GM18526 (cell line): Measurements from ENCODE around the gene POC5.

Experiments
- POLR2A ChIP-seq: IDR thresholded peaks from 3 replicates; pipeline ENCODE4 v1.6.1; 2011; ENCODE audit not compliant: insufficient read length; ENCODE audit errors: extremely low read depth

POC5 gene

DNA sequence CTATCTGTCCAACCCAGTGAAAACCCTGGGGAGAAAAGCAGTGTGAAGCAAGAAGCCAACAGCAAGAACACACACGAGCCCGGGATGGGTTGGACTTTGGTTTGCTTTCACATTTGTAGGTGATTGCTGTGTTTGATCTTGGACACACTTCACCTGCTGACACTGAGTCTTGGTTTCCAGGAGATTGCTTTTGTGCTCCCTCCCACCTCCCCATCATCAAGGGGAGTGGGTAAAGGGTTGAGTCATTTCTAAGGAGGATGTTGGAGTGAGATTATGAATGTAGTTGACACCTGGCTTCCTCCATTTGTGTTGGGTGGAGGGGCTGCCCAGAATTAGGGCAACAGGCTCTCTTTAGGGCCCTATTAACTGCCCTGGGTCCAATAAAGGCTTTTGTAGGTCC is 68.5 kb downstream of the POC5 start:
- no peak for TF ChIP-seq POLR2A

DNA sequence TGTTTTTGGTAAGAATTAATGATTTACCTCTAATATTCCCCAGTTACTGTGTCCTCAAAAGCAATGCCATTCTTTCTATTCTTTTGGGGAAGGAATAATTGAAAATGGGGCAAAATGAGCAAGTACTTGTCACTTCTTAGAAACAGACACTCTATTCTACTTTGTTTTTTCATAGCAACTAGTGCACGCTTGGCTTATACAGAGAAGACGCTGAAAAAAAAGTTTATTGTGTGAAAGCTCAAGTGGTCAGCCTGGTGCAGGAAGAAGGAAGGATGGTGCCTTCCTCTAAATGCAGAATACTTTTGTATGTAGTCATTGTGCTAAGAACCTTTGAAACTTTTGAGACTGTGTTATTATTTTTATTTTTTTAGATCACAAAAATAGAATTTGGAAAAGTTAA is 76.4 kb downstream of the POC5 start:
- TF ChIP-seq POLR2A: no peak

DNA sequence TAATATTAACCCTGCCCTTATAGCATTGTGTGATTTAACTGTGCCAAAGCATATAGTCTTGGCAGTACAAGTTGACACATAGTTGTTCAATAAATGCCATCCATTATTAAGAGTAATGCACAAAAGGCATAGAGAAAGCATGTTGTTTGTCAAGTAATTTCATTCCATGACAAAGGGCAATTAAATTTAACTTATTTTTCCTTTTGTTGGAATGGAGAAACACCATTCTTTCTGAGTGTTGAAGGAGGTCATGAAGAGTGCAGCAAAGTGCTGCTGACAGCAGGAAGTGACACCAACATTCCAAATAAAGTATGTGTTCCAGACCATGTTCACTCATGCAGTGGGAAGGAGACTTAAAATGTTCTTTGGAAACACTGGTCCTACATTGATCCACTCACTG is 76.8 kb downstream of the POC5 start:
- TF ChIP-seq POLR2A: no peak

DNA sequence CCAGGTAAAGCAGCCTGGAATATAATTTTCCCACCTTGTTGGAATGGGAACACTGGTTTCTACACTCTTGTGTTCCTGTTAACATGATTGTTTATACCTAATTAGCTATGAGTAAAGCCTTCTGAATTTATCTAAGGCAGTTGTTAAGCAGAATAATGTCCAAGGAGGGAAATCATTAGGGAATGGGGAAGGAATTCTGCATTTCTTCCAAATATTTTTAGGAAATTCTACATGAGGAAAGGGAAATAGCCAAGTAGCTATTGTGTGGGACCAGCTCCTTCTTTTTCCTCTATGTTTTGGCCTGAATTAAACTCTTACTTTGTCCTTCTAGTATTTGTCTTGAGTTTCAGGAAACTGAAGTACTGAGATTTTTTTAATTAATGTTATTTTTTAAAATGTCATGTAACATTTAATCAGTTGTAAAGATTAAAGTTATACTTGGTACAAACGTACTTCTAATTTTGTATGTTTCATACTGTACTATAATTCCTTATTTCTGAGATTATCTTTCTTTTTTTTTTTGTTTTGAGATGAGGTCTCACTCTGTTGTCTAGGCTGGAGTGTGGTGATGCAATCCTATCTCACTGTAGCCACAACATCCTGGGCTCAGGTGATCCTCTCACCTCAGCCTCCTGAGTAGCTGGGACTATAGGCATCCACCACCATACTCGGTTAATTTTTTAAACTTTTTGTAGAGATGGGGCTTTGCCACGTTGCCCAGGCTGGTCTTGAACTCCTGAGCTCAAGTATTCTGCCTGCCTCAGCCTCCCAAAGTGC is 77.5 kb downstream of the POC5 start:
- no peak for TF ChIP-seq POLR2A

DNA sequence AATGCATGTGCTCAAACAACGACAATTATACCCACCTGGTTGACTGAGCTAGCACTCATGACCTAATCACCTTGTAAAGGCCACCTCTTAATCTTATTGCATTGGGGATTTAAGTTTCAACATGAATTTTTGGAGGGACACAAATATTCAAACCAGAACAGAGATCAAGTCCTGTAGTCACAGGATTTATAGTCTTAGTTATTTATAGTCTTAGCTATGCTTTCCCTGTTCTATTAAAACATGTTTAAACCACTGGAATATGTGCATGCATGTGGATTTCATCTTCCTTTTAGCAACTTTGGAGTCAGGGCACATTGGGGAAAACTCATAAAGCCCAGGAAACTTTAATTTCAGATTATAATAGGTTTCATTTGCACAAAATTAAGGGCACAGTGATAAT is 79.3 kb downstream of the POC5 start:
- no peak for TF ChIP-seq POLR2A

DNA sequence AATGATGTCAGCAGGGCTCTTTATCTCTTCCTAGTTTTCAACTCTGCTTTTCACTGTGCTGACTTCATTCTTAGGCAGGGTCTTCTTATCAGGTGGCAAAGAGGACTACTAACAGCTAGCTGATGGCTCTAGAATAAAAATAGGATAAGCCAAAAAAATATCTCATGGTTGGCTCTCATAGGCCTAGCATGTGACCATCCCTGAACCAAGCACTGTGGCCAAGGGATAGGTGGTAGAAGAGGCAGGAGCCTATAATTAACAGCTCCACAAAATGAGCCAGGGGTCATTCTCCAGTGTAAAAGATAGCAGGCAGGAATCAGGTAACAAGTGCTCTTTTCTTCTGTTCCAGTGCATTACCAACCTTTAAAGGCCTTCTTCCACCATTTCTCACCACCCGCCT is 84.9 kb downstream of the POC5 start:
- TF ChIP-seq POLR2A: no peak

DNA sequence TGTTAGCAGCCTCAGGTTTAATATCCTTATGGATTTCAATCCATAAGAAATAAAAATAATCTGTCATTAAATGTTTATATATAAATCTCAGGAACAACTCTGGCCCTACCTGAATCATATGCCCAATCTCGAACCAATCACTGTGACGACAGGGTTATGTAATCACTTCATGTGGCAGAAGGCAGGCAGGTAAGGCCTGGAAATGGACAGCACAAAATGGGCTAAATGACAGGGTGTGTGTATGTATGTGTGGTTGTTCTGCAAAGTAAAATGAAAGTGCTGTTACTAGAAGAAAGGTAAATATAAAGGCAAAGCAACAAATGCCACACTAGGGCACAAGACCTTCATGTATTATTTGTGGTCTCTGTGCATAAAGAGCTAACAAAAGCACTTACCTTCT is 86.4 kb downstream of the POC5 start:
- no peak for TF ChIP-seq POLR2A

DNA sequence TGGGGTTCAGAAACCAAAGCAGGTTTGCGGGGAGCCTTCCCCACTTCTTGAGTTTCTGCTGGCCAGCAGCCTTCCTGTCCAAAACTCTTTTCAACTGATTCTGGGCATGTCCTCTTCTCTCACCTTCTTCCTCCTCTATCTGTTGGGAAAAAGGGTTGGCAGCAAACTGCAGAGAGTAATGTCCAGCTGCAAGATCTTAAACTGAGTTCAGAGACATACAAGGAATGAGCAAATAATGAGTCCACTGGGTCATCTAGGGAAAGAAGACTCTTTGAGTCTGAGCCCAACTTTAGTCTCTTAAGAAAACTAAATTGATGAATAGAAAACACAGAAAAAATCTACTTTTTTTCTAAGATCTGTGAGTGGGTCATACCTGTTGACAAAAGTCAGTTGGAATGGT is 89.4 kb downstream of the POC5 start:
- TF ChIP-seq POLR2A: no peak

DNA sequence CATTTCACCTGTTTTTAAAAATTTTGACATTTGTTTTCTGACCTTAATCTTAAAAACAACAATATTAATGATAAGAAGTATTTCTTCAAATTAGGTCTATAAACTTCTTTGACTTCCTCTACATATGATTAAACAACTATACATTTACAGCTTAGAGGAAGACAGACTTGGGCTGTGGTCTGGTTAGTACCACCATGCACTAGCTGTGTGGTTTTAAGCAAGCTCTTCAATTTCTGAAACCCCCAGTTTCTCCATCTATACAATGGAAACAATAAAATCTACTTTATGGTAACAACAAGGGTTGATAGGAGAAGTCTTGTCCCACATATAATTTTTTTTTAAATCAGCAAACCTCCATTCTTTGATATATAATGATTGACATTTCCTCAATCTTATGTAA is 90.3 kb downstream of the POC5 start:
- no peak for TF ChIP-seq POLR2A
